HG02798 (cell line): Measurements from ENCODE around the gene HEBP1.

Source experiments
- ATAC-seq: cut with Tn5 transposase; IDR thresholded peaks from one replicate; pipeline ENCODE4 v1.9.1; 2021; ENCODE audit warnings: mild to moderate bottlenecking; ENCODE audit not compliant: unreplicated experiment, poor library complexity

Gene HEBP1

DNA sequence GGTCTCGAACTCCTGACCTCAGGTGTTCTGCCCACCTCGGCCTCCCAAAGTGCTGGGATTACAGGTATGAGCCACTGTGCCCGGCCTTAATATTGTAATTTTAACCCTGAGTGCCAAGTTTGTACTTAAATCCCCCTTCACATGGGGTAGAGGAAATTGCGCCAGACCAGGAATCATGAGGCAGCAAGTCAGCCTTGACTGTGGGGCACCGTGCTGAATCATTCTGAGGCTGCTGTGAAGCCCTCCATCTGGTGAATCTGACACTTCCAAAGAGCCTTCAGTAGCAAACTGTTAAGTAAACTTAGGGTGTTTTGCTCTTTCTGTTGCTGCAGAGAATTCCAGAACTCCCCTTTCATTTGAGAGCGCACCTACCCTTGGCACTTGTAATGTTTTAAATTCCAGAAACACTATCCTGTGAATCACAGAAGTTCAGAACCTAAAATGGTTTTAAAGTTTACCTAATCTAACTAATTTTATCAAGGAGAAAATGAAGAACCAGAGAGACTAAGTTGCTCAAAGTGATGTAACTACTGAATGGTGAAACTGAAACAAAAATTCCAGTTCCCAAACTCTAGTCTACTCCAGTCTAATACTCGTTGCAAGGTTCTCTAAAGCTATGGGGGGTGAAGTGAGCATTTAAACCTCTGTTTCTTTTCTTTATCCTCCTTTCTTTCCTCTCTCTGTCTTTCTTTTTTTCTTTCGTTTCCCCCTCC is 7.5 kb downstream of the HEBP1 start:
- no peak for ATAC-seq

DNA sequence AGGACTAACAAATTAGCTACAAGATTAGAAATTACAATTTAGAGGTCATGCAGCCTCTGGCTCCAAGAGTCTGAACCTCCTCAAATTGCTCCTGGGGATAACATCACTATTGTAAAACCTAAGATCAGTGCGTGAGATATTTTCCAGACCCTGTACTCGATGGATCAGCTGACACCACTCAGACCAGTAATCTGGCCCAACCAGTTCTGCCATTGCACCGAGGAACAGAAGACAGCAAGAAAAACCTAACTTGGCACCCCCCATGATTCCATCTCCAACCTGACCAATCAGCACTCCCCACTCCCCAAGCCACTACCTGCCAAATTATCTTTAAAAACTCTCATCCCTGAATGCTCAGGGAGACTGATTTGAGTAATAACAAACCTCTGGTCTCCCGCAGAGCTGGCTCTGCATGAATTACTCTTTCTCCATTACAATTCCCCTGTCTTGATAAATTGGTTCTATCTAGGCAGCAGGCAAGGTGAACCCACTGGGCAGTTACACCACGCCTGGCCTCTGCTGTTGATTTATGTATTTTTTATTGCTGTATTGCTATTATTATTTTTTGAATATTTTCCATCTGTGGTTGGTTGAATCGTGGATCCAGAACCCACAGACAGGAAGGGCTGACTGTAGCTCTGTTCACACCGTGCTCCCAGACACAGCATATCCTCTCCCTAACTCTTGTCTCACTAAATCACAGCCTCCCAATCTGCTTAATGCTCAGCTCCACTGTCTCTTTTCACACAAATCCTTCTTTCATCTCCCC is 9.2 kb downstream of the HEBP1 start:
- no peak for ATAC-seq

DNA sequence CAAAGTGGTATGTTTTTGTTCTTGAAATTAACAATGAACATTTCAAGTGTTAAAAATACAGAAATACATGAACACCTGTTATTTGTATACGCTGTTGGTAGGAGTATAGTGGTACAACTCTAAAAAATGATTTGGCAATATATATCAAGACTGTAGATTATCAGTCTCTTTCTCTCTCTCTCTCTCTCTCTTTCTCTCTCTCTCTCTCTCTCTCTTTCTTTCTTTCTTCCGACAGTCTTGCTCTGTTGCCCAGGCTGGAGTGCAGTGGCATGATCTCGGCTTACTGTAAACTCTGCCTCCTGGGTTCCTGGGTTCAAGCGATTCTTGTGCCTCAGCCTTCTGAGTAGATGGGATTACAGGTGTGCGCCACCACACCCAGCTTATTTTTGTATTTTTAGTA is 12.6 kb downstream of the HEBP1 start:
- no peak for ATAC-seq

DNA sequence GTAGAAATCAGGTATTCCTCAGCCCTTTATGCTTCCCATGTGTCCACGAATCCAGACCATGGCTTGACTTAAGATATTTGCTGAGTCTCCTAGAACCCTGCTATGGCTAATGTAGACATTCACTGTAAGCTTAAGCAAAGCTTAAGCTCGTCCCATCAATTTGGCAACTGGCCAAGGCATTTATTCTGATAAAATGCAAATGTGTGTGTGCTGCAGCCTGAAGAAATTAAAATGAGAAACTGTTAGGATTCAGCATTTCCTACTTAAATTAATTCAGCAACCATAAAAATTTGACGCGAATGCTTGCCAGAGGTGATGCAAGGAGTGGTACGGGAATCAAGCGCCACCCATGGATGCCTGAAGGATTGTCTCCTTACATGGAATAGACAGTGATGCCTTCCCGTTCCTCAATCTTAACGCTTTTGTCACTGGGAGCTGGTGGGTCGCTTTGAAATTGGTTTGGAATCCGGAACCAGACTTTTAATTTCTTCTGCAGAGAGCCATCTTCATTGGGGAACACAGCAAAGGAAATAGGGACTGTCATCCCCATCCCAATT is 13.2 kb downstream of the HEBP1 start:
- ATAC-seq, result no peak

DNA sequence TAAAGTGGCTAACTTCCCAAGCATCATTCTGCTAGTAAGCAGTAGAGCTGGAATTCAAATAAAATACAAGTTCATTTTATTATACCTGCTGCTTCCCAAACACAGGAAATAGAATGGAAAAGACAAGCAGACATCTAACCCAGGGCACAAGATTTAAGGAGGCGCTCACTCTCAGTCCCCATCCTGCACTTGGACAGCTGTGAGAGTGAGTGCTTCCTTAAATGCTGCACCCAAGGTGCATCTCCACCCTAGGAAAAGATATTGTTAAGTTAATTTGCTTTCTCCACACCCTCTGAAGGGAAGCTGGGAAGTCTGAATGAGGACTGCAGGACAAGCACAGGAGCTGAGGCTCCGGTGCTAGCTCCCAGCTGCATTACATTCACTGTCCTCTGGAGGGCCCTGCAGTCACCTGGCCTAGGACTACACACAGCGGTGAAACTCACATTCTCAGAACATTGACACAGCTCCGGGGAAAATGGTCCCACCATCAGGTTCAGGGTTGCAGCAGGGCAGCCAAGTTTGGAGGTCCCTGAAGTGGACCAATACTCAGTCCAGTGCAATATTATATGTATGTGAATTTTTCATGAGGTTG is 14.2 kb downstream of the HEBP1 start:
- ATAC-seq, result no peak

DNA sequence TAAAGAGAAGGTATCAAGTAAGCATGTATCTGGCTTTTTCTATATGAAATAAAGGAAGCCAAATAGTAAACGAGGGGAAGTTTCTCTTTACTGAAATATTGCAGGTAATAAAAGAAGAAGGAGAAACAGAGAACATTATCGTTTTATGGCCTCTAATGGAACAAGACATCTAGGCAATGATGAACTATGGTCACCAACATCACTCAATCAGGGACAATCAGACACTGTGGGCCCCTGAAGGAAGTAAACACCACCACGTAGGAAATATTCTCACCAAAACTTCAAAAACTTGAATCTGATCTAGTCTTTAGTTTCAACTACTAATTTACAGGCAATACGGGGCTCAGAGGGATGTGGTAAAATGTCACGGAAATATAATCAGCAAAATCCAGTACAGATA is 15.9 kb downstream of the HEBP1 start:
- ATAC-seq, result no peak

DNA sequence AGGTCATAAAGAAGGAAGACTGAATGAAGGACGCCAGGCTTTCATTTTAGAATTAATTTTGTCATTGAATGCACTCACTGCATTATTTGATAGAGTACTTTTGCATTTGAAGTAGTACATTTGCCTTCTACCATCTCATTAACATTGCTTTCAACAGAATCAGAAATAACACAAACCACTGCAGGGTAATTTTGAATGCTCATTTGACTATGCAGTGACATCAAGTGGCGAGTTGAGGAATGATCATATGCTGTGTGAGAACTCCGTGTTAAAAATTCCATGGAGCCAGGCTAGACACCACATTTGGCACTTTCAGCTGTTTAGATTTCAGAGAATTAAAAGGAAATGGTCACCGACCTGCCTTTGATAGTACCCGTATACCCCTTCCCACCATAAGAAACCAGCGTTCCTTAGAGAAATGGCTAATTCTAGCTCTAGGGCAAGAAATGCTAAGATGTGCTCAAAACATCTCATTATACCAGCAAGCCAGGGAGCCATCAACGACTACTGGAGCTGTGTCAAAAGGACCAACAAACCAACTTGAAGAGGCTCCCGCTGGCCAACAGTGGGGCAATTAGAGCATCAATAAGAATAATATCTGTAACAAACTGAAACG is 16.5 kb downstream of the HEBP1 start:
- no peak for ATAC-seq

DNA sequence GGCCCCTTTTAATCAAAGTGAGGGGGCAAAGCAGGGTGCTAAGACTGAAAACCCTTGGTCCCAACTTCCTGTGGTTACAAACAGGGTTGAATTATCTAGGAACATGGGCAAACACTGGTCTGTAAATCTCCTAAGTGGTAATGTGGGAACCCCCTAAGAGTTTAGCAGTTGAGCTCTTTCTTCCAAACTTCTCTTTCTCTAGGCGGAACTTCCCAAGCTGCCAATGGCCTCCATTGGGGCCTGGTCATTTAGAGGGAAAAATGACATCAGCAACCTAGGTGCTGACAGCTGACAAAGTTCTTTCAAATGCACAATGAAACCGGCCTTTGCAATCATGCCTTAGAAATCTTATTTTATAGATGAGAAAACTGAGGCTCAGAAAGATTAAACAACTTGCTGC is 17.7 kb downstream of the HEBP1 start:
- ATAC-seq, result no peak

DNA sequence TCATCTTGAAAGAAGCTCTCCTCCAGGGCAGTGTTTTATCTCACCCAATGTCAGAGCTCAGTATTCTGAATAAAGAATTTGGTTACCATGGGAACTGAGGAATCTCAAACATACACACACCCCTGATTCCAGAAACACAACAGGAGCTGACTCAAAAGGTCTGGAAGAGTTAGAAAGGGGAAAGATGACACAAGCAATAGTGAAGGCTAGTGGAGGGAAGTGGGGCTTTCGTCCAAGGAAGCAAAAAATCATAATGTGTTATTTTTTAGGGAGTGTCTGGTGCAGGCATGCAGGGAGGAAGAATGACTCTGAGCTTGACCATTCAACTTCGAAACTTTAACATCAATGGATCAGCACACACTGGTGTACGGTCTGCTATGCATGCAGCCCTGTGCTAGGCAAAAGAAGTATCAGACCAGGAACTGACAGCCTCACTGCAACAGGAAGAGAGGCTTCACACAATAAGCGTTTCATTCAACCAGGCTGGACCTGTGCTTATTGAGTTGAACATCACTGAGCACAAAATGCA is 20.3 kb downstream of the HEBP1 start:
- no peak for ATAC-seq

DNA sequence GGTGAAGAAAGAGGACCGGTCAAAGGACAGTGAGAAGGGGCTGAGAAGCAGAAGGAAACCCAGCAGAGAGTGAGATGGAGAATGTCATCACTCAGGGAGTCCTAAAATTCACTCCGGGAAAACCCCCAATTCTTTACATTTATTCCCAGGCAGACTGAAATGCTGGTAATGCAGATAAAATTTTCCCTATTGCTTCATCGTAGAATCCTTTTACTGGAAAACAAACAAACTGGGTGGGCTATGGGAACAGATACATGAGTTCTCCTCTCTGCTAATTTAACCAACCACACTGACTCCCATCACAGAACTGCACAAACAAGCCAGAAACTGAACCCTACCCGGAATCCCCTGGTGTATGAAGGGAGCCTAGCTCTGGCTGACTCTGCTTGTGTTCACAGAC is 20.9 kb downstream of the HEBP1 start:
- no peak for ATAC-seq

DNA sequence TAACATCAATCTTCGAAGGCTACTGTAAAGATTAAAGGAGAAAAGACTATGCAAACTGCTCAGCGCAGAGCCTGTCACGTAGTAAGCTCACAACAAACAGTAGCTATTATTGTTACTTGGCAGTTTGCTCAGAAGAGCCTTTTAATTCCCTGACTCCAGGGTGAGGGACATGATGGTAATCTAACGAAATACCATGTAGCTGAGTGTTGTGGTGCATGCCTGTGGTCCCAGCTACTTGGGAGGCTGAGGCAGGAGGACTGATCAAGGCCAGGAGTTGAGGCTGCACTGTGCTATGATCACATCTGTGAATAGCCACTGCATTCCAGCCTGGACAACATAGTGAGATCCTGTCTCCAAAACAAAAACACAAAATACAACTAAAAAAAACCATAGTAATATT is 22.8 kb downstream of the HEBP1 start:
- ATAC-seq, result no peak

DNA sequence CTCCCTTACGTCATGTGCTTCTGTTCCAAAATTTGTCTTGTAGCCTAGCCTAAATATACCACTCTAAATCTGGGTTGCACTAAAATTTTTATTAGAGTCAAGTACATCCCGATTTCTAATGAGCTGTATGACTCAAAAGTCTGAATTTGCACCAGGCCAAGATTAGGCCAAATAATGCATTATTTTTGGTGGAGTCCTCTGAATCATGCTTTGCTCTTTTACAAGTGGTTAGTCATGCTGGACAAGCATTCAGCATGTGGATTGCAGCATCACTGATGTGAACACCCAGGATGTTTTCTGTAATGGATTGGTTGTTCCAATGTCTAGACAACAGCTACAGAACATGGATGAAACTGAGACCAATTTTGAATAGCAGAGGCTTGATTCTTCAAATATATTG is 23.7 kb downstream of the HEBP1 start:
- no peak for ATAC-seq

DNA sequence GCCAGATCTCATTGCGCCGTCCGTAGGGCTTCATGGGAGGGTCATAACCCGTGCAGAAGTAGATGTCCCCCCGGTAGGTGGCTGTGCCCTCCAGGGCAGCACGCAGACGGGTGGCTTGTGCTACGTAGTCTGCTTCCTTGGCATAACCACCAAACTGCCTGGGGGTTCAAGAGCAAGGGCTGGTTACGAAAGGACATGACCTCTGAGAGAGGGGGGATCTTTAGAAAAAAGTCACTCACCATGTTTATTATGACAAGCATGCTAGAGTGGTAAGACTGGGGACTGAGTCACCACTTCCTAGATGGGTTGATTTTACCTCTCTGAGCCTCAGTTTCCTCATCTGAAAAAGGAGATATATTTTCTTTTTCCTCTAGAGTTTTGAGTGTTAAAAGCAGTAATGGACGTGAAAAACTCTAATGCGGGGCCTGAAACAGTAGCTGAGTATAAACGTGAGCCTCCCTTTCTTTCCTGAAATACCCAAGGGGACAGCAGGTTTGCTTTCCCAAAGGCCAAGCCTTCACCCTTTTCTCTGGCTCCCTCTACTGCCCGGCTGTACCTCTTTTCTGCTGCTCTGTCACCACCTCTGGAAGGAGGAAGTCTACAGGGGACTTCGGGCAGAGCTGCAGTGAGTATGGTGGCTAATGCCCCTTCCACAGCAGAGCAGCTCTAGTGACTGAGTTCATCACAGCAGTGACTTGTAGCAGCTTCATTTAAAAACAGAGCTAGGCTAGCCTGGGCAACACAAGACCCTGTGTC is 24.6 kb downstream of the HEBP1 start:
- ATAC-seq, result no peak

DNA sequence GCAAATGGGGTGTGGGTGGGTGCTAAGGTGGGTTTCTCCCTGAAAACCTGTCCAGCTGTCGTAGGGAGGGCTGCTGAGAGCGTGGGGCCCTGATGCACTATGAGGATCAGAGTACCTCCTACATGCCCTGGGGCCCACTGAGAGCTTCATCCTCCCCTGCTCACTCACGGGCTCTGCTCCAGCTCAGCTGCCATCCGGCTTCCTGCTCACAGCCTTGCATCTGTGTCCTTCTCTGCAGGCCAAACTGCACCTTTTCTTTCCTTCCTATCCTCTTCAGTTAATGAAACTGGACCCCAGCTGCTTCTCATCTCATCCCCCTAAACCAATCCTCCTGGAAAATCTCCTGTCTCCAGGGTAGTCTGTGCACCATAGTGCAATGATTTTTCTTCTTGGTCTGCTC is 25.9 kb downstream of the HEBP1 start:
- no peak for ATAC-seq

DNA sequence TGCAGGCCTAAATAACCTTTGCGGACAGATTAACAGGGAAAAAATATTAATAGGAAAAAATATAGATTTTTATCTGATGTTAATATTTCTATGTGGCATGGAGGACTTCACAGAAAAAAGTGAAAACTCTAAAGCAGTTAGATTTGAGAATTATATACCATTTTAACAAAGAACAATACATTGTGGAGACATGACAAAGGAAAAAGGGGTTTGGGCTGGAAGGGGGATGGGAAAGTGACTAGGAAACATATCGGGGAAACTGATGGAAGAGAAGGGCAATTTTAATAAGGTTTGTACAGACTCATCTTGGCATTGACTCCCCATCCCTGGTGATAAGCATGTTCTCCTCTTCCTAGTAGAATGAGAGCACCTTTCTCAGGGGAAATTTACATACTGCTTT is 27.0 kb downstream of the HEBP1 start:
- ATAC-seq, result no peak

DNA sequence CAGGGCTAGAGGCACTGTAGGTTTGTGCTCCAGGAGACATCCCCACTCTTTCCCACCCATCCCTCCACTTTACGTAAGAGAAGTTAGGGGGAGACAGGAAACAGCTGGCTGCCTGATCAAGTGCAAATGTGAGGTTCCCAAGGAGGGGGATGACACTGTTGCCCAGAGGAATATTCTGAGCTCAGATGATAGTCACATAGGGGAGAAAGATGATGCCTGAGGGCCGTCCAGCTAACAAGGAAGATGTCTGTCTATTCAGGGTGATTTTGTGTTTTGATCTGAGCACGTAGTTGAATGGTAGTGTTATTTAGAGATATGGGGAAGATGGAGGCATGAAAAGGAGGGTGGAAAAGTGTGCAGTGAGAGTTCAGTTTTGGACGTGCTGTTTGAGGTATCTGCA is 34.2 kb downstream of the HEBP1 start:
- no peak for ATAC-seq

DNA sequence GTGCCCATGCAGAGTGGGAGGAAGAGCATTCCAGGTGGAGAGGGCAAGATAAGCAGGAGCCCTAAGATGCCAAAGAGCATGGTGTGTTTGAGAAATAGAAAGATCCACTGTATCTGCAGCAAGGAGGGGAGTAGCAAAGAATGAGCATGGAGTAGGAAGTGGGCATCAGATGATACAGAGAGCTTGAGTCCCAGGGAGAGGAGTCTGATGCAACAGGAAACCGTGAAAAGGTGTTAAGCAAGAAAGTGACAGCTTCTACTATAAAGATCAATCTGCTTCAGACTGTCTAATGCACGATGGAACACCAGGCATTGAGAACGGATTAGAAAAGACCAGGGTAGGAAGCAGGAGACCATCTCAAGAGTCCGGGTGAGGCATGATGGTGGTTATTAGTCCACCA is 35.8 kb downstream of the HEBP1 start:
- no peak for ATAC-seq

DNA sequence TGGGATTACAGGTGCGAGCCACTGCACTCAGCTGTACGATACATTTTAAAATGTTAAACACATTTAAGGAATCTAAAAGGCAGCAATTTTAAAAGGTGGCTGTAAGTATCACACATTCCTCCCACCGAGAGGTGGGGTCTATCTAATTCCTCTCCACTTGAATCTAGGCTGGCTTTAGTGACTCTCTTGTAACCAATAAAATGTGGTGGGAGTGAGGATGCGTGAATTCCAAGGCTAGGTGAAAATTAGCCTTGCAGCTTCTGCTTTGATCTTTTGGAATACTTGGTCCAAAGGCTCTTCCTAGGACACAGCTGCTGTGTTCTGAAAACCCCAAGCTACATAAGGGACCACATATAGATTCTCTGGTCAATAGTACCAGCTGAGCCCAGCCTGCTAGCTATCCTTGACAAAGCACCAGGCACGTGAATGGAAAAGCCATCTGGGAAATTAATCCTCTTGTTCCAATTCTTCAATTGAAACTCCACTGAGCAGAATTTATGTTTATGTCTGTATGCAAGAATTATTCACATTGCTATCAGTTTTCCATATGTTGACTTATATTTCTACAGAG is 39.3 kb downstream of the HEBP1 start:
- ATAC-seq, result no peak

DNA sequence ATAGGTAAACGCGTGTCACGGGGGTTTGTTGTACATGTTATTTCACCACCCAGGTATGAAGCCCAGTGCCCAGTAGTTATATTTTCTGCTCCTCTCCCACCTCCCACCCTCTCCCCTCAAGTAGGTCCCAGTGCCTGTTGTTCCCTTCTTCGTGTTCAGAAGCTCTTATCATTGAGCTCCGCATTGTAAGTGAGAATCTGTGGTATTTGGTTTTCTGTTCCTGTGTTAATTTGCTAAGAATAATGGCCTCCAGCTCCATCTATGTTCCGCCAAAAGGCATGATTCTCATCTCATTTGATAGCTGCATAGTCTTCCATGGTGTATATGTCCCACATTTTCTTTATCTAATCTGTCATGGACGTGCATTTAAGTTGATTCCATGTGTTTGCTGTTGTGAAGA is 41.2 kb downstream of the HEBP1 start:
- no peak for ATAC-seq
